GM21619 (cell line): ENCODE results near the gene ASNS.
"Not testable (repeated sequence)": the region's sequence is repeated elsewhere in the genome, so short reads cannot be mapped to it uniquely, and the experiment has no call there.

Source experiments
- ATAC-seq: cut with Tn5 transposase; IDR thresholded peaks from one replicate; pipeline ENCODE4 v1.9.1; 2021; ENCODE audit not compliant: unreplicated experiment

Gene ASNS, protein sequence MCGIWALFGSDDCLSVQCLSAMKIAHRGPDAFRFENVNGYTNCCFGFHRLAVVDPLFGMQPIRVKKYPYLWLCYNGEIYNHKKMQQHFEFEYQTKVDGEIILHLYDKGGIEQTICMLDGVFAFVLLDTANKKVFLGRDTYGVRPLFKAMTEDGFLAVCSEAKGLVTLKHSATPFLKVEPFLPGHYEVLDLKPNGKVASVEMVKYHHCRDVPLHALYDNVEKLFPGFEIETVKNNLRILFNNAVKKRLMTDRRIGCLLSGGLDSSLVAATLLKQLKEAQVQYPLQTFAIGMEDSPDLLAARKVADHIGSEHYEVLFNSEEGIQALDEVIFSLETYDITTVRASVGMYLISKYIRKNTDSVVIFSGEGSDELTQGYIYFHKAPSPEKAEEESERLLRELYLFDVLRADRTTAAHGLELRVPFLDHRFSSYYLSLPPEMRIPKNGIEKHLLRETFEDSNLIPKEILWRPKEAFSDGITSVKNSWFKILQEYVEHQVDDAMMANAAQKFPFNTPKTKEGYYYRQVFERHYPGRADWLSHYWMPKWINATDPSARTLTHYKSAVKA

DNA sequence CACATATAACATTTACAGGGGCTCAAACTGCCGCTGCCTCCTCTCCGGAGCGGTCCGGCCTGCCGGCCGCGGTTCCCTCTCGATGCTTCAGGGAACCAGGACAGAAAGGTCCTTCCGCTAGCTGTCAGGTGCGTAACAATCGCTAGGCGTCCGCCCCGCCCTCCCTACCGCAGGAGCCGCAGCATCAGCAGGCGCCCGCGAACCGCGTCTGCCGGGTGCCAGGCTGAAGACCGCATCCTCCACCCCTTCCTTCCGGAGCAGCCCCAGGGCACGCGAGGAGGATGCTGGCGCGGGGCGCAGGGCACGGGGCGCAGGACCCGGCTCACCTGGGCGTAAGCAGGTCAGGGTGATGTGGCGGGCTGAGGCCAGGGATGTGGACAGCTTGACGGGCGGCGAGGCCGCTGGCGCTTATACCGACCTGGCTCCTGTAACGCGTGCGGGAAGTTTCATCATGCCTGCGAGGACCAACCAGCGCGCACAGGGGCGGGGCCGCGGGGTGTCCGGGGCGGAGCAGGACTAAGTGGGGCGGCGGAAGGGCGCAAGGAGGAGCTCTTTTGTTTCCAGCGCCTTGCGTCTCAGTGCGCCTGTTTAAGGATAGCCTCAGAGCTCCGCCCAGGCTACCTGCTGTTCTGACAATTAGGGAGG lies at the start of gene ASNS:
Gene ASNS (minus strand): TSS at position 384 of the 645 bp plus-strand sequence. CDS start 3,252 bp downstream, outside the sequence.
- peak; percentile 98 for ATAC-seq

DNA sequence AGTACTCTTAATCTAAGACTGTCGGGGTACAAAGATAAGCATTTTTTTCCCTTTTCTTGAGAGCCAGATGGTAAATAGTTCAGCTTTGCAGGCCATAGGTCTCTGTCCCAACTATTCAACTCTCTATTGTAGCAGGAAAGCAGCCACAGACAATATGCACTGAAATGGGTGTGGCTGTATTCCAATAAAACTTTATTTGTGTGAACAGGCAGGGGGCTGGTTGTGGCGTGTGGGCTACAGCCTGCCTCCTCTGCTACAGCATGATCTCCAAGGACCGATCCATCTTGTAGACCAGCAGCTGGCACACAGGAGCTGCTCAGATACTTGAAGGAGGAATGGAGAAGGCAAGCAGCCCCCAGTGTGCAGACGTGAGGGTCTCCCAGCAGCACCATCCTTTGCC lies 49.0 kb upstream of the ASNS start:
- ATAC-seq, result not testable (repeated sequence)

DNA sequence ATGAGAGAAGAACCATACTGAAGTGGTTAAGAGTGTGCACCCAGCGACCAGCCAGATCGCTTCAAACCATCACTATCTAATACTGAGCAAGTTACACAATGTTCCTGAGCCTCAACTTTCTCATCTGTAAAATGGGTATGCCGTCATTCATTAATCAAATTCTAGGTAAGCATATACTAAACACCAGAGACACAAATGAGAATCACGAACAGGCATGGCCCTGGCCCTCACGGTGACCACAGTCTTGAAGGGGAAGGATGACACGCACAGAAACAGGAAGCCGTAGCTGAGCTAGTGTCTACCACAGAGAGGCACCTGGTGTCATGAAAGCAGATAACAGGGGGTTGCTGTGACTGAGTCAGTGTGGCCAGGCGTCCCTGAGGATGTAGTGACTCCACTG lies 43.1 kb upstream of the ASNS start:
- ATAC-seq, result not testable (repeated sequence)

GRCh38 chr7:97912294-97912693 lies 40.1 kb upstream of the ASNS start:
- not testable (repeated sequence) for ATAC-seq

DNA sequence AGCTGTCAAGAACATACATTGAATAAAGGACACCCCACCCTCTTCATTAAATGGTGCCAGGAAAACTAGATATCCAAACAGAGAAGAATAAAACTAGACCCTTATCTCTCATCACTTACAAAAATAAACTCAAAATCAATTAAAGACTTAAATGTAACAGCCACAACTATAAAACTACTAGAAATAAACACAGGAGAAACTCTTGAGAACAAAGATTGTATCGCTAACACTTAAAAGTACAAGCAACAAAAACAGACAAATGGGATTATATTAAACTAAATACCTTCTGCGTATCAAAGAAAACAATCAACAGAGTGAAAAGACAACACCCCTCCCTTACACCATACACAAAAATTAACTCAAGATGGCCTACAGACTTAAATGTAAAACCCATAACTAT lies 24.7 kb upstream of the ASNS start:
- not testable (repeated sequence) for ATAC-seq

- not testable (repeated sequence) for ATAC-seq
These were observed 19.5 kb upstream of the ASNS start for GRCh38 chr7:97891721-97892120.

DNA sequence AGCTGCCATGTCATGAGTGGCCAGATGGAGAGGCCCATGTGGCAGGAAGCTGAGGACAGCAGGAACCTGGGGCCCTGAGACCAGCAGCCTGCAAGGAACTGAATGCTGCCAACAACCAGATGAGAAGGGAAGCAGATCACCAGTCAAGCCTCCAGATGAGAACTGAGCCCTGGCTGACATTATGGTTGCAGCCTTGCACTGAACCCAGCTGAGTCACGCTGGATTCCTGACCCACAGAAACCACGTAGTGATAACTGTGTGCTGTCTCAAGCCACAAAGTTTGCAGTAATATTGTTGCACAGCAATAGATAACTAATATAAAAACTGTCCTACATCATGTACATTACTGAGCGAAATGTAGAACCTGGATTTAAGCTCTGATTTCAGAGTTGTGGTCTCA lies 7.3 kb upstream of the ASNS start:
- ATAC-seq, result not testable (repeated sequence)

DNA sequence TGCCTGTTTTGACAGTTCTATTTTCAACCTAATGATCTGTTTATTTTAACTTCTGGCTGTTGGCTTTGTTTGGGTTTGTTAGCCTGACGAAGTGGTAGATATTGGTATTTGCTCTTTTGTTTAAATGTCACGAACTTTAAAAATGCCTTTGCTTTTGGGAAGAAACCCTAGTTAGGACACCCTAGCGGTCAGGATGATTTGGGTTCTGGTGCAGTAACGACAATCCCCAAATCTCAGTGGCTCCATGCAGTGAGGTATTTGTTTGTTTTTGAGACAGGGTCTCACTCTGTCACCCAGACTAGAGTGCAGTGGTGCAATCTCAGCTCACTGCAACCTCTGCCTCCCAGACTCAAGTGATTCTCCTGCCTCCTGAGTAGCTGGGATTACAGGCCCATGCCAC lies 2.7 kb upstream of the ASNS start:
- not testable (repeated sequence) for ATAC-seq

DNA sequence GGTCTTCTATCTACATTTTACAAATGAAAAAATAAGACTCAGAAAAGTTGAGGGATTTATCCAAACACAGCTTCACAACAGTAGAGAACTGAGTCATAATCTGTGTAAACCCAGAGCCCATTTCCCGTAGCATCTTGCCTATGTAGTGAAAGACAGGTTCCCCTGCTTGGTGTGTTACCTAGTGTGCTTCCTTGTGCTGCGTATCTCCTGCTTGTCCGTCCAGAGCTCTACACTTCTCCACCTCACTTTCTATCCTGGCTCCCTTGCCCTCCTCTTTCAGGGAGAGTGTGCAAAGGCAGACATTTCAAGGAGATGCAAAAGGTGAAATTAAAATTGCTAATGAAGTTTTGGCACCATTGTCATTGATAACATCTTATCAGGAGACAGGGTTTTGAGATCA lies 1.4 kb upstream of the ASNS start:
- ATAC-seq, result no peak

DNA sequence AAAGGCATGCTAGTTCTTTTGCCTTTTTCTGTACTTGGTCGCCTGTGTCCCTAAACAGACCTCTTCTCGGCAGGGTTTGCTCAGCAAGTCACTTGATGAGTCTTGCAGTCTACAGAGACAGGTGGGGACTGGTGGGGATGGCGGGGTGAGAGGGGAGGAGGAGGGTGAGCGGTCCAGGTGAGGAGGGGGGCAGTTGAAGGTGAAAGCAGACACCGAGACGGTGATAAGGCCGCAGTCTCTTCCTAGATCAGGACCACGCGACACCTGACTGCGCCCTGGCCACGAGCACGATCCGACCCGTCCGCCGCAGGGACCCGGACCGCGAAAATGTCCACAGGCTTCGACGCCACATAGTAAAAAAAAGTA lies 566 bp downstream of the ASNS start:
- ATAC-seq, result no peak

- no peak for ATAC-seq
These were observed 3.4 kb downstream of the ASNS start for GRCh38 chr7:97868788-97869187.

GRCh38 chr7:97868314-97868713 lies 3.9 kb downstream of the ASNS start:
- no peak for ATAC-seq

- ATAC-seq, result no peak
These were observed 7.1 kb downstream of the ASNS start for GRCh38 chr7:97865104-97865503.

- no peak for ATAC-seq
These were observed 12.5 kb downstream of the ASNS start for GRCh38 chr7:97859606-97860204.

- no peak for ATAC-seq
These were observed 14.0 kb downstream of the ASNS start for GRCh38 chr7:97858221-97858620.

DNA sequence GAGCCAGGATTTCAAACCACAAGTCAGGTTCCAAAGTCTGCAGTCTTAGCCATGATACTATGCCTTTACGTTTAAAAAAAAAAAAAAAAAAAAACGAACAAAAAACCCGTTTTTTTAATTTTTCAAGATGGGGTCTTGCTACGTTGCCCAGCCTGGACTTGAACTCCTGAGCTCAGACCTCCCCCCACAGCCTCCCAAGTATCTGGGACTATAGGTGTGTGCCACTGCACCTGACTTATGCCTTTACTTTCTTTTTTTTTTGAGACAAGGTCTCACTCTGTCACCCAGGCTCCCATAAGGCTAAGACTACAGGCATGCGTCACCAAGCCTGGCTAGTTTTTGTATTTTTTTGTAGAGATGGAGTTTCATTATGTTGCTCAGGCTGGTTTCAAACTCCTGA lies 14.7 kb downstream of the ASNS start:
- no peak for ATAC-seq

DNA sequence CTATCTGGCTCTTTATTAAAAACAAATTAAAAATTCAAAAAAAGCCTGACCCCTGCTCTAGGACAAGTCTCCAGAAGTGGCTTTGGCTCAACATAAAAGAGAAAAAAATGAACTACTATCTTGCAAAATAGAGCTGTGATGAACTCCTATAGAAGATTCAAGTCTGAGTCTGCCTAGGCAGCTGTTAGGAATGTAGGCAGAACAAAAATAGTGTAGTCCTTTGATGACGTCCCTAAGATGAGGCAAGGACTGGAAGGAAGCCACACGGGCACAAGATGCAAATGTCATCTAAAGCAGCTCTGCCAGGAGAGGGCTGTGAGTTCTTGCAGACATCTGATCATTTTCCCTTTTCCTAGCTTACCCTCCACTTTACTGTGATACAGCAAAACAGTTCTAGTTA lies 20.5 kb downstream of the ASNS start:
- no peak for ATAC-seq

GRCh38 chr7:97850262-97851031 lies 21.8 kb downstream of the ASNS start:
- ATAC-seq, result not testable (repeated sequence)

DNA sequence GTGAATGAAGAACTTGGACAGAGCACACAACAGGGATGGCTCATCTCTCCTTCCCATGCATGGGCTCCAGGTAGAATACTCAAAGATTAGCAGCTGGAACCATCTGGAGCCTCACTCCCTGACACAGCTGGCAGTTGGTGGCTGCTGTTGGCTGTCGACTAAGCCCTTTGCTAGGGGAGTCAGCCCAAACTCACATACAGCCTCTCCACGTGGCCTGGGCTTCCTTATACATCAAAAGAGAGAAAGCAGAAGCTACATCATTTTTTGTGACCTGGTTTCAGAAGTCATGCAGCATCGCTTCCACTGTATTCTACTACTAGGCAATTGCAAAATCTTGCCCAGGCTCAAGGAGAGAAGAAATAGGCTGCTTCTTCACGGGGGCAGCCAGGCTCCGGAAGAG lies 24.4 kb downstream of the ASNS start:
- no peak for ATAC-seq

DNA sequence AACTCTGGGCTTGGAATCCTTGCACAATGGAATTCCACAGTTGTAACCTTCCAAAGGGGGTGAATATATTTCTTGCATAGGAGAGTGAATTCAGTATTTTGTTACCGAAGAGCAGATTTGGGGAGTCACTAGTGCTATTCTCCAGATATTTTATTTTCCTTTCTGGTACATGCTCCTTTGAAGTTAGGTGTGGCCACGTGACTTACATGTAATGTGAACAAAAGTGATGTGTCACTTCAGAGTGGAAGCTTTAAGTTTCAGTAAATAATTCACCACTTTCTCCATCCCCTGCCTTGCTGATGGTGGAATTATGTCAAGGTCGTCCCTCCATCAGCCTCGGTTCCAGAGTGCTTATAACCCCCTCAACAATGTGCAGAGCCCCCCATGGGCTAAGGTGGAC lies 25.3 kb downstream of the ASNS start:
- no peak for ATAC-seq

DNA sequence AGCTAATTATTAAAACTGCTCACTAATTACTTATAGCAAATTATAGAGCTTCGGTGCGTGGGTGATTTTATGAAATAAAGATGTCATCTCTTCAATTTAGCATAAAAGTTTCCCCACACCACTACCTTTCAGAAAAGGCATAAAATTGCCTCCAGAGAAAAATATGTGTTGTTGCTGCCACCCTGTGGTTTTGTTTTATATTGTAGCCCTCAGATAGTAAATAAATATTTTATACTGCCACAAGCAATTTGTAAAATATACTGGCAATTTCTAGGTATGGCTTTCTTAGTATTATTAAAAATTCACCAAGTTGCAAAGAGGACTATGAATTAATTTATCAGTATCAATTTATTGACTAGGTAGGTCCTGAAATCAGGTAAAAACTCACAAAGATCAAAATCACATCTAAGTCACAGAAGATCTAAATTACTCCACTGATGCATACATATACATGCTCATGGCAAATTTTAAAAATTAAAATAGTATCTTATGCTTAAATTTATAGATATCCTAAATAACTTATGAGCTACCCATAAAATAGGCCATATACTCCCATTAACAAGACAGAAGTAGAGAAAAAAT lies 26.5 kb downstream of the ASNS start:
- ATAC-seq, result peak; percentile 47
